ENCODE data around the gene MCC. TPM values are rescaled to one million over a fixed set of nuclear protein-coding genes. Genes with fewer than 3 reads are reported as not detected.

The MCC gene
- total RNA-seq, 4 donors from 2014 or later: 6.8 to 11.9 (median 9.0) TPM

DNA sequence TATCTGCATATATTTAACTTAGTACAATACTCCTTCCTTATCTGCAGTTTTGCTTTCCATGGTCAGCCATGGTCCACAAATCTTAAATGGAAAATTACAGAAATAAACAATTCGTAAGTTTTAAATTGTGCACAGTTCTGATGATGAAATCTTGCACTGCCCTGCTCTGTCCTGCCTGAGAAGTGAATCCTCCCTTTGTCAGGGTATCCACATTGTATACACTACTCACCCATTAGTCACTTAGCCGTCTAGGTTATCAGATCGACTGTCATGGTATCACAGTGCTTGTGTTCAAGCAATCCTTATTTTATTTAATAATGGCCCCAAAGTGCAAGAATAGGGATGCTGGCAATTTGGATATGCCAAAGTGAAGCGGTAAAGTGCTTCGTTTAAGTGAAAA, 16.9 kb upstream of the MCC start:
- intact Hi-C loops (cut with DNase I; ENCODE audit: low total_unique reads): no loop called here
- DNase-seq: no peak
- no peak for ATAC-seq
- Histone ChIP-seq H3K36me3 (no peaks in the 10 kb centered on the region), H3K27ac (no peak overlapping the region), H3K27me3 (no peaks in the 10 kb centered on the region), H3K4me3 (no peak overlapping the region), H3K4me1 (no peaks in the 10 kb centered on the region), H3K9me3 (no peaks in the 10 kb centered on the region)
- in situ Hi-C loops (cut with MboI; ENCODE audit: low sequenced_read_pairs in 4 of 4): loop anchor here in 3 of 4 donors (10.0 to 25.0 kb wide), 3 partner anchors 130 to 518 kb away; partner anchors contain the start of gene DCP2 (in 2 of the 3)
- no peak for TF ChIP-seq POLR2A (IDR thresholded peaks at IDR 0.05)
- TF ChIP-seq CTCF (IDR thresholded peaks at IDR 0.05 in 4 of 5, conservative IDR thresholded peaks at IDR 0.05 in 1 of 5): no peak

DNA sequence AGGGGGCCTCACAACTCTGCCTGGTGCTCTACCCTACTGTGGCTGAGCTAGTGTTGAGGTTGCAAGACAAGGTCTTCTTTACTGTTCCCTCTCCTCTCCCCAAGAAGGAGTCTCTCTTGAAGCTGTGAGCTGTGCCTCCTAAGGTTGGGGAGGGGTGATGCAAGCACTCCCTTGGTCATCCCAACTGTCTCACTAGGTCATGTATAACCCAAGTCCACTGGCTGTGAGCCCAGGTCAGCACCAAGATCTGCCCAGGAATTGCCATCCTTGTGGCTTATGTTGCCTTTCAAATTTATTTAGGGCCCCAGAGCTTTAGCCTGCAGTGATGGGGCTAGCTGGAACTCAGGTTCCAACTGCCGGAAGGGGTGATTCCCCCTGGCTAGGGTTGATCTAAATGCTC, 14.9 kb upstream of the MCC start:
- in situ Hi-C loops (cut with MboI; ENCODE audit: low sequenced_read_pairs in 4 of 4): loop anchor here in 3 of 4 donors (10.0 to 25.0 kb wide), 3 partner anchors 128 to 516 kb away; partner anchors contain the start of gene DCP2 (in 2 of the 3)
- no peak for DNase-seq
- Histone ChIP-seq H3K9me3 (no peaks in the 10 kb centered on the region), H3K27me3 (no peaks in the 10 kb centered on the region), H3K4me1 (no peaks in the 10 kb centered on the region), H3K4me3 (no peak overlapping the region), H3K27ac (no peak overlapping the region), H3K36me3 (no peaks in the 10 kb centered on the region)
- TF ChIP-seq CTCF (IDR thresholded peaks at IDR 0.05 in 4 of 5, conservative IDR thresholded peaks at IDR 0.05 in 1 of 5): no peak
- intact Hi-C loops (cut with DNase I; ENCODE audit: low total_unique reads): no loop called here
- no peak for ATAC-seq

DNA sequence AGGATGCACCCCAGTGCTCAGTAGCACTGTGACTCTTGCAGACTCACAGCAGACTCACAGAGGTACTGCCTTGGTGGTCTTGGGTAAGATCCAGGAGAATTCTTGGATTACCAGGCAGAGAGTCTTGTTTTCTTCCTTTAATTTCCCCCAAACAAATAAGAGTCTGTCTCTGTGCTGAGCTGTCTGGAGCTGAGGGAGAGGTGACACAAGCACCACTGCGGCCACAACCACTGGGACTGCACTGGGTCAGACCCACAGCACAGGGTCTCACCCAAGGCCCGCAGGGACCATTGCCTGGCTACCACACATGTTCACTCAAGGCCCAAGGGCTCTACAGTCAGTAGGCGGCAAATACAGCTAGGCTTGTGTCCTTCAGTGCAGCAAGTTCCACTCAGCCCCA, 13.8 kb upstream of the MCC start:
- no peaks in the 10 kb centered on the region for H3K9me3 ChIP-seq
- TF ChIP-seq POLR2A (IDR thresholded peaks at IDR 0.05) (no peak), CTCF (IDR thresholded peaks at IDR 0.05 in 4 of 5, conservative IDR thresholded peaks at IDR 0.05 in 1 of 5) (no peak)
- no peaks in the 10 kb centered on the region for H3K4me1 ChIP-seq
- H3K27ac ChIP-seq: no peak overlapping the region
- no peak for DNase-seq
- ATAC-seq: no peak
- in situ Hi-C loops (cut with MboI; ENCODE audit: low sequenced_read_pairs in 4 of 4) (loop anchor here in 3 of 4 donors (10.0 to 25.0 kb wide), 3 partner anchors 127 to 515 kb away; partner anchors contain the start of gene DCP2 (in 2 of the 3)), intact Hi-C loops (cut with DNase I; ENCODE audit: low total_unique reads) (no loop called here)
- no peak overlapping the region for H3K4me3 ChIP-seq
- no peaks in the 10 kb centered on the region for H3K36me3 ChIP-seq
- H3K27me3 ChIP-seq: no peaks in the 10 kb centered on the region

DNA sequence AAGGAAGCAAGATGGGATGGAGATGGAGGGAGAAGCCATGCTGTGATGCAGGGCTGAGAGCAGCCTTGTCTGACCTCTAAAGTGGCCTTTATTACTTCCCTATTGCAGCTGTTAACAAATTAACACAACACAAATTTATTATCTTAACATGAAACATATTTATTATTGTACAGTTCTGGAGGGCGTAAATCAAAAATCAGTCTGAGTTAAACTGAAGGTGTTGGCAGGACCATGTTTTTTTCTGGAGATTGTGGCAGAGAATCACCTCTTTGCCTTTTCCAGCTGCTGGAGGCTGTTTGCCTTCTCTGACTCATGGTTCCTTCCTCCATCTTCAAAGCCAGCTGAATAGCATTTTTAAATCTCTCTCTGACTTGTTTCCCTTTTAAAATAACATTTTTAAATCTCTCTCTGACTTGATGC, 7.2 kb upstream of the MCC start:
- ATAC-seq (no peak), DNase-seq (no peak)
- in situ Hi-C loops (cut with MboI; ENCODE audit: low sequenced_read_pairs in 4 of 4): no loop called here
- Histone ChIP-seq H3K27ac (no peak overlapping the region), H3K4me1 (no peaks in the 10 kb centered on the region), H3K4me3 (no peak overlapping the region), H3K9me3 (peaks cover 0 to 7% (median 0%) of the 10 kb centered on the region in 3 donors), H3K27me3 (peaks cover 0 to 7% (median 1%) of the 10 kb centered on the region in 3 donors), H3K36me3 (no peaks in the 10 kb centered on the region)
- TF ChIP-seq CTCF (IDR thresholded peaks at IDR 0.05 in 4 of 5, conservative IDR thresholded peaks at IDR 0.05 in 1 of 5) (no peak), POLR2A (IDR thresholded peaks at IDR 0.05) (no peak)
- intact Hi-C loops (cut with DNase I; ENCODE audit: low total_unique reads): no loop called here

DNA sequence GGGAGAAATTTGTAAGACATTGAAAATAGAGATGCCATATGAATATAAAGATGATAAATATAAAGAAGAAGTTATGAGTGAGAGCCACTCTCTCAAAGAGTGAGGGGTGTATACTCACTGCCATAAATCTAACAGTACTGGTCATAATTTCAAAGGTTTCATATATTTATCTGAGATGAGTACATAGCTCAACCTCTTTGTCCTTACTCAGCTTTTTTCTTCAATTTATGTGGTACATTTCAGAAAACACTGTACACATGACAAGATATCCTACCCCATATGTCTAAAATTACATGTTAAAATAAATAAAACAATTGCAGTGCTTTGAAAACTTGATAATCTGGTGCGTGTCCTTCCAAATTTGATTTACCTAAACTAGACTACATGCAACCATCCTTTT, 5.2 kb upstream of the MCC start:
- intact Hi-C loops (cut with DNase I; ENCODE audit: low total_unique reads): no loop called here

More for the DNA sequence above, 5.2 kb upstream of the MCC start:
- TF ChIP-seq CTCF (IDR thresholded peaks at IDR 0.05 in 4 of 5, conservative IDR thresholded peaks at IDR 0.05 in 1 of 5) (no peak), POLR2A (IDR thresholded peaks at IDR 0.05) (no peak)
- no peak for DNase-seq
- no peak for ATAC-seq
- no peak overlapping the region for H3K4me3 ChIP-seq
- H3K27ac ChIP-seq: no peak overlapping the region
- peaks cover 8 to 23% (median 8%) of the 10 kb centered on the region in 3 donors for H3K27me3 ChIP-seq
- H3K4me1 ChIP-seq: peaks cover 0 to 6% of the 10 kb centered on the region in 2 donors
- peaks cover 0 to 12% (median 0%) of the 10 kb centered on the region in 3 donors for H3K9me3 ChIP-seq
- H3K36me3 ChIP-seq: no peaks in the 10 kb centered on the region
- in situ Hi-C loops (cut with MboI; ENCODE audit: low sequenced_read_pairs in 4 of 4): no loop called here
